ENCODE data around the gene CDCA5. TPM values are rescaled to one million over a fixed set of nuclear protein-coding genes. Genes with fewer than 3 reads are reported as not detected.
A peak's percentile ranks its signal among the peaks of the same experiment; 100 is the strongest.

Gene CDCA5
- total RNA-seq, 2 donors from 2014 or later, result 2.3 TPM; not detected in 1

GRCh38 chr11:65087827-65088226, 4.0 kb upstream of the CDCA5 start:
- intact Hi-C loops (cut with DNase I), result no loop called here
- DNase-seq (no peak), ATAC-seq (no peak)
- no peak overlapping the region for H3K27ac ChIP-seq
- H3K36me3 ChIP-seq (replicated peaks in 1 of 2; ENCODE audit: insufficient read depth in 1 of 2, low read depth in 2 of 2), result peaks cover 0 to 21% of the 10 kb centered on the region in 2 donors
- peaks cover 17% of the 10 kb centered on the region for H3K4me1 ChIP-seq
- H3K4me3 ChIP-seq, result no peak overlapping the region
- WGBS, 2 donors, result 91 to 92% methylated on average over 6 to 15 of the region's 15 CpGs
- H3K27me3 ChIP-seq, result no peaks in the 10 kb centered on the region
- no peaks in the 10 kb centered on the region for H3K9me3 ChIP-seq
- TF ChIP-seq POLR2A (IDR thresholded peaks at IDR 0.05), result no peak
- TF ChIP-seq CTCF (IDR thresholded peaks at IDR 0.05), result no peak

GRCh38 chr11:65087216-65087615, 3.4 kb upstream of the CDCA5 start:
- no peak for TF ChIP-seq CTCF (IDR thresholded peaks at IDR 0.05)
- no peak for TF ChIP-seq POLR2A (IDR thresholded peaks at IDR 0.05)
- ATAC-seq (no peak), DNase-seq (no peak)
- intact Hi-C loops (cut with DNase I), result no loop called here
- 63 to 69% methylated on average over 4 to 11 of the region's 11 CpGs for WGBS, 2 donors
- Histone ChIP-seq H3K9me3 (no peaks in the 10 kb centered on the region), H3K36me3 (replicated peaks in 1 of 2; ENCODE audit: insufficient read depth in 1 of 2, low read depth in 2 of 2) (peaks cover 0 to 21% of the 10 kb centered on the region in 2 donors), H3K4me3 (no peak overlapping the region), H3K27ac (no peak overlapping the region), H3K4me1 (peaks cover 17% of the 10 kb centered on the region), H3K27me3 (no peaks in the 10 kb centered on the region)

GRCh38 chr11:65086809-65087208, 3.0 kb upstream of the CDCA5 start:
- DNase-seq, result no peak
- no peaks in the 10 kb centered on the region for H3K27me3 ChIP-seq
- 82 to 85% methylated on average over 6 to 9 of the region's 9 CpGs for WGBS, 2 donors
- H3K4me3 ChIP-seq, result no peak overlapping the region
- no peak overlapping the region for H3K27ac ChIP-seq
- H3K4me1 ChIP-seq, result peaks cover 17% of the 10 kb centered on the region
- intact Hi-C loops (cut with DNase I), result no loop called here
- H3K36me3 ChIP-seq (replicated peaks in 1 of 2; ENCODE audit: insufficient read depth in 1 of 2, low read depth in 2 of 2), result peaks cover 0 to 21% of the 10 kb centered on the region in 2 donors
- ATAC-seq, result no peak
- H3K9me3 ChIP-seq, result no peaks in the 10 kb centered on the region
- TF ChIP-seq CTCF (IDR thresholded peaks at IDR 0.05) (no peak), POLR2A (IDR thresholded peaks at IDR 0.05) (no peak)

- TF ChIP-seq CTCF (IDR thresholded peaks at IDR 0.05) (no peak), POLR2A (IDR thresholded peaks at IDR 0.05) (no peak)
- H3K4me3 ChIP-seq, result no peak overlapping the region
- no peaks in the 10 kb centered on the region for H3K27me3 ChIP-seq
- intact Hi-C loops (cut with DNase I), result no loop called here
- no peak overlapping the region for H3K27ac ChIP-seq
- 77 to 86% methylated on average over 4 of the region's 4 CpGs for WGBS, 2 donors
- H3K4me1 ChIP-seq, result peaks cover 17% of the 10 kb centered on the region
- H3K9me3 ChIP-seq, result no peaks in the 10 kb centered on the region
- ATAC-seq (no peak), DNase-seq (no peak)
- H3K36me3 ChIP-seq (replicated peaks in 1 of 2; ENCODE audit: insufficient read depth in 1 of 2, low read depth in 2 of 2), result peaks cover 0 to 21% of the 10 kb centered on the region in 2 donors
Measured at GRCh38 chr11:65085446-65085845, 1.6 kb upstream of the CDCA5 start.

- ATAC-seq (no peak), DNase-seq (no peak)
- no peak for TF ChIP-seq CTCF (IDR thresholded peaks at IDR 0.05)
- TF ChIP-seq POLR2A (IDR thresholded peaks at IDR 0.05), result no peak
- H3K27ac ChIP-seq, result peak overlapping the region; percentile 73 to 91 (median 90)
- peak overlapping the region; percentile 56 to 86 for H3K4me3 ChIP-seq
- intact Hi-C loops (cut with DNase I), result no loop called here
- peaks cover 17% of the 10 kb centered on the region for H3K4me1 ChIP-seq
- no peaks in the 10 kb centered on the region for H3K9me3 ChIP-seq
- no peaks in the 10 kb centered on the region for H3K27me3 ChIP-seq
- 30 to 31% methylated on average over 12 to 23 of the region's 23 CpGs for WGBS, 2 donors
- peaks cover 0 to 21% of the 10 kb centered on the region in 2 donors for H3K36me3 ChIP-seq (replicated peaks in 1 of 2; ENCODE audit: insufficient read depth in 1 of 2, low read depth in 2 of 2)
Measured at GRCh38 chr11:65084598-65085375, 947 bp upstream of the CDCA5 start.
